ENCODE results near the gene AMFR.

- TF ChIP-seq CTCF (optimal IDR thresholded peaks at IDR 0.05 in 1 of 3, IDR thresholded peaks at IDR 0.05 in 1 of 3, conservative IDR thresholded peaks at IDR 0.05 in 1 of 3; ENCODE audit: extremely low read depth in 1 of 3, insufficient read depth in 2 of 3, low read length in 3 of 3) (no peak), EZH2 (IDR thresholded peaks at IDR 0.05; ENCODE audit: low read length) (no peak)
Observed at GRCh38 chr16:56344518-56345405, 80.6 kb downstream of the AMFR start.

All from keratinocyte (primary cell).